Middle frontal gyrus (tissue), 1 donor: ENCODE results near the gene GABRQ.

Experiments used
- DNase-seq: peaks from one replicate; pipeline ENCODE4 v3.0.0-alpha.2; 2015; ENCODE audit warnings: low spot score; ENCODE audit errors: extremely low spot score

The GABRQ gene

DNA sequence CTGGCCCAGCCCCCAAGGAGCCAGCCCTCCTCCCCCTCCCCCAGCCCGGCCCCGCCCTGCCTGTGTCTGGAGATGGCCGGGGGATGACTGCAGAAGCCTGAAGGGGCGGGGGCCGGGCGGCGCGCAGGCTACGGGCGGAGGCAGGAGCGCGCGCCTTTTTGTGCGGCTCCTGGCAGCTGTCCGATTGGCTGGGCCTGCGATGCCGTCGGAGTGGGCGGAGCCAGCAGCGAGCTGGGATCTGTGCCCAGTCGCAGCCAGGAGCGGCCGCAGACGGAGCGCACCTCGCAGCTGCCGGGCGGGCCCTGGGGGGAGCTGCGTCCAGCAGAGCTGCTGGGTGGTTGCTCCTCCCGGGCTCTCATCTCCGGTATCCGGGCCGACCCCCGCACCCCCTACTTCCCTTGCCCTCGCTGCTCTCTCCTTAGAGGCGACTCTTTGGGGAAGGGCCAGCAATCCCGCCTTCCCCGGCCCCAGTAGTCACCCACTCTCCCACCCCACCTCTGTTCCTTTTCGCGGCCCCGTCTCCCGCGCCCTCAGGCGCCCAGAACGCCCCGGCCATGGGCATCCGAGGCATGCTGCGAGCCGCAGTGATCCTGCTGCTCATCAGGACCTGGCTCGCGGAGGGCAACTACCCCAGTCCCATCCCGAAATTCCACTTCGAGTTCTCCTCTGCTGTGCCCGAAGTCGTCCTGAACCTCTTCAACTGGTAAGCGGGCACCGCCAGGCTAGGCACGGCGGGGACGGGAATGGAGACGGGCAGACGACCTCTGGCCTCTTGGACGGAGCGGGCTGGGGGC lies at the start of gene GABRQ:
Gene GABRQ (plus strand): TSS at position 247 of the 794 bp plus-strand sequence. CDS start 308 bp downstream, at position 555.
- DNase-seq, result no peak

GRCh38 chrX:152588206-152588605 lies 49.5 kb upstream of the GABRQ start:
- no peak for DNase-seq

DNA sequence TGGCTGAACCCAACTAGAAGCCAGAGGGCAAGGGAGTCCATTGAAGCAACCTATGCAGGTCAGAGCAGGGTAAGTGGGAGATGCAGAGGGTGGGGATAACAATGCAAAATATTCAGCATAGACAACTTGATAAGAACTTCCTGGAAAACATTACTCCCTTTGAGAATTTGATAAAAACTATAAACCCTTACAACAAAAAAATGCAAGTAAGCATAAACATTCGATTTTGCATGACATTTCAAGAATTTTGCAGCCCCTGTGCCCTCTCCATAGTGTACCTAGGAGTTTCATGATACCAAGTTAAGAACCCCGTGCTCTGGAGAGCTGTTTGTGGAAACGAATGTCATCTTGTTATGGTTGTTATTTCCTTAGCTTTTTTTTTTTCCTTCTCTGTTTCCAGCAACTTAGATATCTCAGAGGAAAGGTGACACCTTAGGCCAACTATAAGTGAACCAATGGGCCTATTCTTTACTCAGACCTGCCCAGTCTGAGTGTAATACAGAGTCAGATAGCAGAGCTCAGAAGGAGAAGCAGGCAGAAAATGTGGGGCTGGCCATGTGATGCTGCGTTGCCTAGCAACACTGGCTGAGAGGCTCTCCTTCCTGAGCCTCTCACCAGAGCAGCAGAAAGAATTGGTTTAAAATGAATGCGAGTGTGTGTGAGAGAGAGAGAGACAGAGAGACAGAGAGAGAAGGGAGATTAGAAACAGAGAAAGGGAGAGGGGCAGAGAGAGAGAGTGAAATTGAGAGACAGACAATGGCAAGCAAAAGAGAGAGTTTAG lies 36.7 kb upstream of the GABRQ start:
- DNase-seq, result peak; percentile 33

DNA sequence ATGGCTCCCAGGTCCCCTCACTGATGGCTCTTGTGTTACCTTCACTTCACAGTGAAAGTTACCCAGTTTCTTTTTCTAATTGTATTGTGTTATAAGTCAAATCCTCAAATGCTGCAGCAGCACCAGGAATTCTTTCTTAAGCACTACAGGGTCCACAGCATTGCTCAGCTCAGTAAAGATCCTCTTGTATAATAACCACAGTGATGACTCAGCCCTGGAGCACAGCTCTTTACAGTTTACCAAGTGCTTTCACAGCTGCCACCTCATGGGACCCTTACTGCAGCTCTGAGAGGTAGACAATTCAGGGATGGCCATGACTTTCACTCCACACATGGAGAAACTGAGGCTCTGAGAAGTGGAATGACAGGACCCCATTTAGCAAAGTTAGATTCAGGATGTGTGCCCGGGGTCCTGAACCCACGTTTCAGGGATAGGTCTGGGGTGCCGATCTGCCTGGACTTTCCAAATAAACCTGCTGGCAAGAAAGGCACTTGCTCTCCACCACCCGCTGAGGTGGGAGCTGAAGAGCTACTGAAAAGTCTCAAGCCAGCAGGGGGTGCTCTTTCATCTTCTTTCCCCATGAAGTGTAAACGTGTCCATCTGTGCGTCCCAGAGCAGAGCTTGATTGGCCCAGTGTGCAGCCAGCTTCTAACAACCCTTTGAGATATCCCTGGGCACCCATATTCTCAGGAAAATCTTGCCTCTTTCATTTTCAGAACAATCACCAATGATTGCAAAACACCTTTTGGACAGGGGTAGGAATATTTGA lies 35.7 kb upstream of the GABRQ start:
- DNase-seq, result peak; percentile 4

DNA sequence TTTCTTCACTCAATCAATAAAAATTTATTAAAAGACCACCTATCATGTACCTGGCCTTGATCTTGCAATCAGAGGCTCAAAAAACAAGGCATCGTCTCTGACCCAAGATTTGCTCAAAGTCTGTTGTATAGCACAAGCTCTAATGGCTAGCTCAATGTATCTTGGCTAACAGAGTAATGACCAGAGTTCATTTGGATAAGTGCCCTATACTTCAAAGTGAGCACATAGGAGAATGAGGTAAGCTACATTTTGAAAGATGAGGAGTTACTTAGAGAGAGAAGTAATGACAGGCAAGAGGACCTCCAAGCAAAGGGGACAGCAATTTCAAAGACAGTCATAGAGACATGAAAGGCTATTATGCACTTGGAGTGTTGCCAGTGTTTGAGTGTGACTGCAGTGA lies 22.9 kb upstream of the GABRQ start:
- DNase-seq, result no peak

DNA sequence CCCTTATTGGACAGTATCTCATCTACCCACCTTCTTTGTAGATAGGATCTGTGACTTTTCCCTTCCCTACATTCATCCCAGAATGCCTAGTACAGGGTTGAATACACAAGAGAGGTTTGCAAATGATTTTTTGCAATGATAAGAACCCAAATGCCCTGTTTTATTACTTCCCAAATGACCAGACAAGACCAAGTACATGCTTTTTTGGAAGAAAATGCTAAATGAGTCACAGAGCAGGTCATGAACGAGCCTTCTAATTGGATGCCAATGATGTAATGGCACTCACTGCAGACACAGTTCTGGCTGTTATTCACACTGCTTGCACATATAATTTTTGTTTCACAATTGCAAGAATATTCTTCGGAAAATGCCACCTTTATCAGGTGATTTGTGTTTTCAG lies 17.8 kb upstream of the GABRQ start:
- no peak for DNase-seq

DNA sequence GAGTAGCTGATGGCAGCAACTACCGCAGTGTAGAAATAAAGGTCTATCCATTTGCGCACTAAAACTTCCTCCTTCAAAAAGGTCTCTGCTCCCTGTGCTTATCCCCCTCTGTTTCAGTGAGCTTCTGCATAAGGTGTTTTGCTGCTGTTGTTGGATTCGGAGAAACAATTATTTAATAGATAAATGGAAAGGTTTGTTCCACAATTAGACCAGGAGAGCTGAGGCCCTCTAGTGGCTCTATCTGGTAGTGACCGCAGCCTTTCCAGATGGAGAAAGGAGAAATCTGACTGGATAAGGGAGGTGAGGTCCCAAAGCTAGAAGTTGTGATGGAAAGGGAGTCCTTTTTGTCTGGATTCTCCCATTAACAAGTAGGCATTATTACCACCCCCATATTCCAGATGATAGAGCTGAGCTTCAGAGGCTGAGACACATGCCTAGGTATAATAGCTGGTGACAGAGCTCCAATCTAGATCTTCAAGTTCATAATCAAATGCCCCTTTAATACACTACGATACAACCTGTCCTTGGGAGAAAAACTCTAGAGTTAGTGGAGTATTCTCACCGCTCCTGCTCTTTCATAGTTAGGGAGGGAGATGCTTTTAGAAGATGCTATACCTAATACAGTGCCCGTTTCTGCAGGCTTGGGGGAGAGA lies 5.1 kb upstream of the GABRQ start:
- DNase-seq, result no peak

DNA sequence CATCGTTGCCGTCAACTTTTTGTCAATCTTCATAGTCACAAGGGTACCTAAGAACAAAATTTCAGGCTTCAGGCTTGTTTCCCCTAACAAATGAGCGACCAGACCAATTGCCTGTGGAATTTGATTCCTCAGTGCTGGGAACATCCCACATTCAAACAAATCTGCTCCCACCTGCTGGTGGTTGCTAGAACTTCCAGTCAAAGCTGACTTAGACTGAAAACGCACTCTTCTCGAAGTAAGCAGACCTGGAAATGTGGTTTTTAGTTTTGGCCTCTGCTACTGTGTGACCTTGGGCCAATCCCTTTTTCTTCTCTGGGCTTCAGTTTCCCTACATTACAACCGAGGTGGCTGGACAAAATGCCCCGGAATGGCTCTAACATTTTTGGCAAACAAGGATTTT lies 1.8 kb upstream of the GABRQ start:
- peak; percentile 27 for DNase-seq

DNA sequence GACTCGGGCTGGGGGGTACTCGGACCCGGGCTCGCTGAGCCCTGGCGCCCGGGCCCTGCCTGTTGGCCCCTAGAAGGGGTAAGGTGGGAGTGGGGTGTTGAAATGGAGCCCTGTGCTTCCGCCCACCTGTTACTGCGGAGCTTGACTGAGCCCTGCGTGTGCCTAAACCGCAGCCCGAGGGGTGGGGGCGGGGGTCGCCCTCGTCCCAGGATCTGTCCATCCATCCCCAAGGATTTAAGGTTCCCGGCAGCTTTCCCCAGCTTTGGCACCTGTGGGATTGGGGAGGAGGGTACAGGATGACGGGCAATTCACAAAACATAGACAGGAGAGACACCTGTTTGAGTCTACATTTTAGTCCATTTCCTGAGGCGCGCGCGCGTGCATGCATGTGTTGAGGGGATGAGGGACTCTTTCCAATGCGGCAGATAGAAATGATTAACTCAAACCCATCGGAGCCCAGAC lies 779 bp downstream of the GABRQ start:
- DNase-seq, result no peak

- no peak for DNase-seq
These were observed 1.7 kb downstream of the GABRQ start for GRCh38 chrX:152639426-152639825.

DNA sequence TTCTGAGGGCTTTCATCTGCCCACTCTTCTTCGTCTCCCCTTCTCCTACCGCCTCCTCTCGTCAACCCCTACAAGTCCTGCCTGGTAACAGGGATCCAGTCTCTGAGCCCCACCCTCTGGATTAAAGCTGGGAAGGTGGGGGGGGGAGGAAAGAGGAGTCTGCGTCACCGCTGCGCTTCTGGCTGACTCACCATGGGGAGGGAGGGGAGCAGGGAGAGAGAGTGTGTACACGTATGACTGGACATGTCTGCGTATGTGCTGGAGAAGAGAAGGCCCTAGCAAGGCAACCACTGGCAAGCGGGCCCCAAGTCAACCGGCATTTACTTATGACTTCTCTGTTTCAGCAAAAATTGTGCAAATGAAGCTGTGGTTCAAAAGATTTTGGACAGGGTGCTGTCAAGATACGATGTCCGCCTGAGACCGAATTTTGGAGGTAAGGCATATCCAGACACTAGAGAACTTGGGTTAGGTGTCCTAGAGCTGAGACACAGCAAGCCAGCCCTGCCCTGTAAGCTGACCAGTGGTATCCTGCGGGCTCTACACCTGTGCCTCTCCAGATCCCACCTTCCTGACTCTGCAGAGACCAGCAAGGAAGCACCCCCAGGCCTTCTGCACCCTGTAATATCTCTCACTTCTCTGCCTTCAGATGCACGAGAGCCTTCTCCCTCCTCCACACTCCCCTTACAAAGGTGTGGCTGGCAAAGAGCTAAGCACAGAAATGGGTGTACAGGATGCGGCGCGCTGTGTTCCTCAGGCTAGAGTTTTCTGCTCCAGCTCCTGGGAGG lies 2.5 kb downstream of the GABRQ start:
- DNase-seq, result no peak

DNA sequence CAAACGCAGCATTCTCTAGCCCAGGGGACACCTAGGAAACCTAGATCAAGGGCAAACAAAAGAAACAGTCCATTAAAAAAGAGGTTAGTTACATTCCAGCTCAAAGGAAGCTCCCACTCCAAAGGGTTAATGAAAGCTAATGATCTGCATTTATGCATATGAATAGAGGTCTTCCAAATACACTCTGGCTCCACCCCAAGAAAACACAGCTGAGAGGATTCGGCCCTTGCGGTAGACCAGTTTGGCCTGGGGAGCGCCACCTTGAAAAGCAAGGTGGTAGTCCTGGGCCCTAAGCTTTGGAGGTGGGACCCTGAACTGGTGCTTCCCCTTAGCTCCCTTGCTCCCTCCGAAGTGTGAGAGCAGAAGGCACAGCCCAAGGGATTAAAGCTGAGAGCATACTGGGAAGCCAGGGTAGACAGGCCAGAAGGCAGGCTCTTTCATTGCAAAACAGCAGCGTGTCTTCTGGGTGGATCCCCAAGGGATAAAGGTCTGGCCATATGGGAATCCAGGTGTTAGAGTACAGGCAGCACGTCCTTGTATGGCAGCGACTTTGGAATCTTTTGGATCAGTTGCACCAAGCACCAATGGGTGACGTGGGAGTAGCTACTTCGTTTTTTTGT lies 3.7 kb downstream of the GABRQ start:
- no peak for DNase-seq

DNA sequence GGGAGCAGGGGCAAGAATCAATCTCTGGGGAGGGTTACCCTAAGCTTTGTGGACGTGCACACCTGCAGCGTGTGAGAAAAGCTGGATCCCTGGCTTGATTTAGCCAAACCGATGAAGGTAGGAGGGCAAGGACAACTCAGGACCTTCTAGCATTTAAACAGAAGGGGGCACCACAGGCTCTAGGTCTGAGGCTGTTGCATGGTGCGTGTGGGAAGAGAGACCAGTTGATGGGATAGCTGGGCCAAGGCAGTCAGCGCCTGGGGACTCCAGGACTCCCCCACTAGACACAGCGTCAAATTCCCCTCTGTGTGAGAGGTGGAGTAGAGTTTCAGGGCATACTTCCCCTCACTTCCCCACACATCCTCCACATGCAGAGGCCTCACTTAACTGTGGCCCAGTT lies 4.3 kb downstream of the GABRQ start:
- DNase-seq, result no peak

DNA sequence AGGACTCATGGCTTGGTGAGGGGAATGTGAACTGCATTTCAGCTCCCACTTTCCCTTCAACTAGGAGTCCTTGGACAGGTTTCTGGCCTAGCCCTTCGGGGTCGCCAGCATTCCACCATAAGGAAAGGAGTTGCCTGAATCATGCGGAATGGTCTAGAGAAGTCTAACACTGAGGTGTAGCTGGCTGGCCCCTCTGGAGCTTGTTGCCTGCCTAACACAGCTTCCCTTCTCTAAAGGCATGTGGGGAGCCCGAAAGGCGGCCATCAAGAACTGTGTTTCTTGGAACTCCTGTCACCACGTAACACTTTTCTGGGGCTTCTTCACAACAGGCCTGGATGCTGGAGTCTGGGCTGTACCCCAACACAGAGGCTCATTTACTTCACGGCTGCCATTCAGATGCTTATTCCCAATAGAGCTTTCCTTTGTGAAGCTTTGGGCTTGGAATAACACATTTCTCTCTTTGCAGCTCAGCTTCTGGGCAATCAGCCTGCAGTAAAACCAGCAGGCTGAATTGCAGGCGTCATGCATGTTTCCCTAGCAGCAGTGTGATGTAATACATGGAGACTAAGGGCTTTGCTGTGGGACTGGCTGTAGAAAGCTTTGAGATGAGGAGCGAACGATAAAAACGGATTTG lies 5.4 kb downstream of the GABRQ start:
- peak; percentile 16 for DNase-seq

GRCh38 chrX:152646961-152647360 lies 9.3 kb downstream of the GABRQ start:
- DNase-seq, result no peak

GRCh38 chrX:152647978-152648377 lies 10.3 kb downstream of the GABRQ start:
- no peak for DNase-seq

DNA sequence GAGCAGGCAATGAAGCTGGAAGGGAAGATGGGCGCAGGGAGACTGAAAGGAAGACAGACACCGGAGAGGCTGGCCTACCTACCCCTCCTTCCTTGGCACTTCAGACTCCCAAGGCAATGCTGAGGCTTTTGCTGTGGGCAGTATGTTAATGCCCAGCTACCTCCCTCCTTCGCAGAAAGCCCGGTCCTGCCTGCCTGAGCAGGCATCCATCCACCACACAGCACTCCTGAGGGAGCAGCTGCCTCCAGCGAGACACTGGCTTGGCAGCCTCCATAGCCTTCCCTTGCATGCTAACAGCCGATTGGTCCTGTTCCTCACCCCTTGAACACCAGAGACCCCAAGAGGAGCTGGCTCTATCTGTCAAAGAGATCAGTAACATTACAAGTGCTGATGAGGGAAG lies 14.4 kb downstream of the GABRQ start:
- no peak for DNase-seq

- DNase-seq, result no peak
These were observed 14.8 kb downstream of the GABRQ start for GRCh38 chrX:152652467-152652866.

DNA sequence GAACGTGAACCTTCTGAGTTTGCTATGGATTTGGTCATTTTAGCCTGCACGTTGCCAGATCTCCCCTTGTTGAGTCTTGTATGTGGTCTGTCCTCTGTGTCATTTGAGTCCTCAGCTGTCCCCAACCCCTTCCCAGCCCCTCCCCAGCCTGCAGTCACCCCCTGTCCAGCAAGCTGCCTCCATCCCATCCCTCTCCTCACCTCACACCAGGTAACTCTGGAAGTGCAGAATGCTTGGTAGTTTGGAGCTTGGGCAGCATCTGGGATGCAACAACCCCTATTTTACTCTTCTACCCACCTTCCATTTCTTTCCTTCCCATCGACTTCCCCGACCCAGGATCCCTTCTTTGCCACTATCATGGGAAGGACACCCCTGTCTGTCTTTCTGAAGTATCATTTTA lies 18.4 kb downstream of the GABRQ start:
- DNase-seq, result no peak

DNA sequence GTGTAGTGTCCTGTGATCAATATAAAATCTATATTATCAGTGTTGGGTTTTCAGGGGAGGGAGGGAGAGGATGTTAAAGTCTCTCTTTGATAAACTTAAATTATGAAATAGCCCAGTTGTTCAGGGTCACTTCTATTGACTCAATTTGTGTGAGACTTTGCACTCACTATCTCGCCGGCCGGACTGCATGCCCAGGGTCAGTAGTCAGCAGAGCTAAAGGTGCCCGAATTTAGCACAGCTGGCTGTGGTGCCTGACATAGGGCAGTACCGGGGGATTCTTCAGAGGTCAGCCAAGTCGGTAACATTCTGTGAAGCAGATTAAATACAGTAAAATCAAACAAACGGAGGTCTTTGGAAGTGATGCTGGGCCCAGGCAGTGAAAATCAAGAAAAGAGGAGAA lies 19.2 kb downstream of the GABRQ start:
- no peak for DNase-seq
